ENCODE data around the gene C19orf33.
A peak's percentile ranks its signal among the peaks of the same experiment; 100 is the strongest.
"Not testable (repeated sequence)": the region's sequence is repeated elsewhere in the genome, so short reads cannot be mapped to it uniquely, and the experiment has no call there.

The C19orf33 gene

GRCh38 chr19:38303517-38304351 is at the start of gene C19orf33:
Gene C19orf33 (plus strand): TSS chr19:38304251. CDS start chr19:38304262, 11 bp downstream.
- H3K27ac Mint-ChIP-seq: no peak within 1 kb of the TSS
- H3K4me3 Mint-ChIP-seq: no peak within 1 kb of the TSS
- no peak for DNase-seq (ENCODE audit: low spot score)
- no peaks in the 10 kb centered on the region for H3K4me1 Mint-ChIP-seq (ENCODE audit: low read depth)
- peaks cover 10% of the 10 kb centered on the region for H3K36me3 Mint-ChIP-seq (ENCODE audit: low read depth)
- no peaks in the 10 kb centered on the region for H3K27me3 Mint-ChIP-seq (ENCODE audit: low read depth)
- no peaks in the 10 kb centered on the region for H3K9me3 Mint-ChIP-seq

- Mint-ChIP-seq H3K27me3 (ENCODE audit: low read depth) (no peaks in the 10 kb centered on the region), H3K27ac (peak overlapping the region; percentile 38), H3K4me1 (ENCODE audit: low read depth) (peaks cover 20% of the 10 kb centered on the region), H3K9me3 (no peaks in the 10 kb centered on the region), H3K4me3 (peak overlapping the region; percentile 74), H3K36me3 (ENCODE audit: low read depth) (peaks cover 13% of the 10 kb centered on the region)
- peak; percentile 27 for DNase-seq (ENCODE audit: low spot score)
Observed at GRCh38 chr19:38255383-38256014, 48.6 kb upstream of the C19orf33 start.

GRCh38 chr19:38261942-38262341 is 42.1 kb upstream of the C19orf33 start:
- H3K4me3 Mint-ChIP-seq; H3K27me3 Mint-ChIP-seq (ENCODE audit: low read depth); H3K9me3 Mint-ChIP-seq; H3K36me3 Mint-ChIP-seq (ENCODE audit: low read depth); H3K27ac Mint-ChIP-seq; DNase-seq (ENCODE audit: low spot score): not testable (repeated sequence)
- H3K4me1 Mint-ChIP-seq (ENCODE audit: low read depth): peaks cover 28% of the 10 kb centered on the region

- no peaks in the 10 kb centered on the region for H3K27me3 Mint-ChIP-seq (ENCODE audit: low read depth)
- H3K4me1 Mint-ChIP-seq (ENCODE audit: low read depth): peaks cover 34% of the 10 kb centered on the region
- peak overlapping the region; percentile 61 for H3K27ac Mint-ChIP-seq
- no peaks in the 10 kb centered on the region for H3K36me3 Mint-ChIP-seq (ENCODE audit: low read depth)
- no peak overlapping the region for H3K4me3 Mint-ChIP-seq
- DNase-seq (ENCODE audit: low spot score): no peak
- H3K9me3 Mint-ChIP-seq: no peaks in the 10 kb centered on the region
Observed at GRCh38 chr19:38262585-38263268, 41.3 kb upstream of the C19orf33 start.

- peak; percentile 86 for DNase-seq (ENCODE audit: low spot score)
- no peaks in the 10 kb centered on the region for H3K36me3 Mint-ChIP-seq (ENCODE audit: low read depth)
- H3K4me3 Mint-ChIP-seq: peak overlapping the region; percentile 87
- peak overlapping the region; percentile 95 for H3K27ac Mint-ChIP-seq
- H3K4me1 Mint-ChIP-seq (ENCODE audit: low read depth): peaks cover 42% of the 10 kb centered on the region
- no peaks in the 10 kb centered on the region for H3K9me3 Mint-ChIP-seq
- no peaks in the 10 kb centered on the region for H3K27me3 Mint-ChIP-seq (ENCODE audit: low read depth)
Observed at GRCh38 chr19:38263689-38264485, 40.2 kb upstream of the C19orf33 start.

GRCh38 chr19:38264486-38265212 is 39.4 kb upstream of the C19orf33 start, which contains the start of gene SPINT2:
Gene SPINT2 (plus strand): TSS chr19:38264573. CDS start chr19:38264893, 320 bp downstream.
- H3K27me3 Mint-ChIP-seq (ENCODE audit: low read depth): no peaks in the 10 kb centered on the region
- H3K27ac Mint-ChIP-seq: peak within 1 kb of the TSS; percentile 96
- no peaks in the 10 kb centered on the region for H3K36me3 Mint-ChIP-seq (ENCODE audit: low read depth)
- peak within 1 kb of the TSS; percentile 93 for H3K4me3 Mint-ChIP-seq
- H3K9me3 Mint-ChIP-seq: no peaks in the 10 kb centered on the region
- peaks cover 42% of the 10 kb centered on the region for H3K4me1 Mint-ChIP-seq (ENCODE audit: low read depth)
- DNase-seq (ENCODE audit: low spot score): no peak

- H3K4me1 Mint-ChIP-seq (ENCODE audit: low read depth): peaks cover 47% of the 10 kb centered on the region
- no peak for DNase-seq (ENCODE audit: low spot score)
Observed at GRCh38 chr19:38265213-38265861, 38.7 kb upstream of the C19orf33 start.

GRCh38 chr19:38265921-38266429 is 38.1 kb upstream of the C19orf33 start:
- Mint-ChIP-seq H3K36me3 (ENCODE audit: low read depth) (peaks cover 1% of the 10 kb centered on the region), H3K27ac (peak overlapping the region; percentile 96), H3K4me1 (ENCODE audit: low read depth) (peaks cover 51% of the 10 kb centered on the region), H3K4me3 (peak overlapping the region; percentile 93), H3K9me3 (no peaks in the 10 kb centered on the region), H3K27me3 (ENCODE audit: low read depth) (no peaks in the 10 kb centered on the region)
- no peak for DNase-seq (ENCODE audit: low spot score)

More at GRCh38 chr19:38265213-38265861, 38.7 kb upstream of the C19orf33 start:
- H3K9me3 Mint-ChIP-seq: no peaks in the 10 kb centered on the region
- H3K27ac Mint-ChIP-seq: peak overlapping the region; percentile 96
- H3K36me3 Mint-ChIP-seq (ENCODE audit: low read depth): no peaks in the 10 kb centered on the region
- no peaks in the 10 kb centered on the region for H3K27me3 Mint-ChIP-seq (ENCODE audit: low read depth)
- peak overlapping the region; percentile 93 for H3K4me3 Mint-ChIP-seq

- peaks cover 51% of the 10 kb centered on the region for H3K4me1 Mint-ChIP-seq (ENCODE audit: low read depth)
- H3K27me3 Mint-ChIP-seq (ENCODE audit: low read depth): no peaks in the 10 kb centered on the region
- H3K27ac Mint-ChIP-seq: peak overlapping the region; percentile 37
- peak overlapping the region; percentile 3 for H3K4me3 Mint-ChIP-seq
- no peak for DNase-seq (ENCODE audit: low spot score)
- peaks cover 1% of the 10 kb centered on the region for H3K36me3 Mint-ChIP-seq (ENCODE audit: low read depth)
- no peaks in the 10 kb centered on the region for H3K9me3 Mint-ChIP-seq
Observed at GRCh38 chr19:38266981-38267597, 37.0 kb upstream of the C19orf33 start.

- peak overlapping the region; percentile 37 for H3K27ac Mint-ChIP-seq
- H3K4me3 Mint-ChIP-seq: no peak overlapping the region
- no peaks in the 10 kb centered on the region for H3K27me3 Mint-ChIP-seq (ENCODE audit: low read depth)
- peaks cover 48% of the 10 kb centered on the region for H3K4me1 Mint-ChIP-seq (ENCODE audit: low read depth)
- H3K36me3 Mint-ChIP-seq (ENCODE audit: low read depth): peaks cover 3% of the 10 kb centered on the region
- no peaks in the 10 kb centered on the region for H3K9me3 Mint-ChIP-seq
- no peak for DNase-seq (ENCODE audit: low spot score)
Observed at GRCh38 chr19:38267761-38268483, 36.1 kb upstream of the C19orf33 start.

GRCh38 chr19:38268539-38268938 is 35.5 kb upstream of the C19orf33 start:
- DNase-seq (ENCODE audit: low spot score): no peak
- Mint-ChIP-seq H3K36me3 (ENCODE audit: low read depth) (peaks cover 3% of the 10 kb centered on the region), H3K4me3 (no peak overlapping the region), H3K27ac (peak overlapping the region; percentile 17), H3K9me3 (no peaks in the 10 kb centered on the region), H3K27me3 (ENCODE audit: low read depth) (no peaks in the 10 kb centered on the region), H3K4me1 (ENCODE audit: low read depth) (peaks cover 48% of the 10 kb centered on the region)

All from T-helper 2 cell treated with Interferon-gamma antibody and Interleukin-4, amounts not matched to agents 5 μg/mL and 100 μg/mL, for 36 hours (primary cell).